ENCODE results near the gene RAI1.

The RAI1 gene

GRCh38 chr17:17730250-17730935, 49.1 kb downstream of the RAI1 start:
- in situ Hi-C loops (cut with HindIII; ENCODE audit: low pct_ligation_motif_present, low sequenced_read_pairs): no loop called here
- Histone ChIP-seq H3K27ac (no peak overlapping the region), H3K4me3 (ENCODE audit: low read depth, low read length) (no peak overlapping the region), H3K27me3 (replicated peaks) (no peaks in the 10 kb centered on the region), H3K36me3 (replicated peaks) (peaks cover 2% of the 10 kb centered on the region)
- no peak for DNase-seq
- no peak for TF ChIP-seq CTCF (IDR thresholded peaks at IDR 0.05; ENCODE audit: low read depth, low read length, missing control alignments)

- no peak for TF ChIP-seq CTCF (IDR thresholded peaks at IDR 0.05; ENCODE audit: low read depth, low read length, missing control alignments)
- no peak for DNase-seq
- Histone ChIP-seq H3K27ac (no peak overlapping the region), H3K36me3 (replicated peaks) (peaks cover 2% of the 10 kb centered on the region), H3K27me3 (replicated peaks) (no peaks in the 10 kb centered on the region), H3K4me3 (ENCODE audit: low read depth, low read length) (no peak overlapping the region)
- in situ Hi-C loops (cut with HindIII; ENCODE audit: low pct_ligation_motif_present, low sequenced_read_pairs): no loop called here
Observed at GRCh38 chr17:17732444-17732843, 51.2 kb downstream of the RAI1 start.

GRCh38 chr17:17732892-17733670, 51.8 kb downstream of the RAI1 start:
- no peak overlapping the region for H3K27ac ChIP-seq
- no peak for TF ChIP-seq CTCF (IDR thresholded peaks at IDR 0.05; ENCODE audit: low read depth, low read length, missing control alignments)
- no peaks in the 10 kb centered on the region for H3K27me3 ChIP-seq (replicated peaks)
- H3K4me3 ChIP-seq (ENCODE audit: low read depth, low read length): no peak overlapping the region
- in situ Hi-C loops (cut with HindIII; ENCODE audit: low pct_ligation_motif_present, low sequenced_read_pairs): no loop called here
- H3K36me3 ChIP-seq (replicated peaks): peaks cover 2% of the 10 kb centered on the region
- peak; percentile 58 for DNase-seq

GRCh38 chr17:17736205-17737183, 55.2 kb downstream of the RAI1 start:
- peaks cover 2% of the 10 kb centered on the region for H3K36me3 ChIP-seq (replicated peaks)
- DNase-seq: no peak
- H3K27ac ChIP-seq: no peak overlapping the region
- in situ Hi-C loops (cut with HindIII; ENCODE audit: low pct_ligation_motif_present, low sequenced_read_pairs): no loop called here
- no peak for TF ChIP-seq CTCF (IDR thresholded peaks at IDR 0.05; ENCODE audit: low read depth, low read length, missing control alignments)
- no peak overlapping the region for H3K4me3 ChIP-seq (ENCODE audit: low read depth, low read length)
- no peaks in the 10 kb centered on the region for H3K27me3 ChIP-seq (replicated peaks)

- in situ Hi-C loops (cut with HindIII; ENCODE audit: low pct_ligation_motif_present, low sequenced_read_pairs): no loop called here
- DNase-seq: no peak
- TF ChIP-seq CTCF (IDR thresholded peaks at IDR 0.05; ENCODE audit: low read depth, low read length, missing control alignments): no peak
- Histone ChIP-seq H3K27ac (no peak overlapping the region), H3K27me3 (replicated peaks) (no peaks in the 10 kb centered on the region), H3K36me3 (replicated peaks) (no peaks in the 10 kb centered on the region), H3K4me3 (ENCODE audit: low read depth, low read length) (no peak overlapping the region)
Observed at GRCh38 chr17:17737961-17738894, 57.0 kb downstream of the RAI1 start.
